Gastroesophageal sphincter (tissue), 3 donors: ENCODE results near the gene PKDCC.
"Not testable (repeated sequence)": the region's sequence is repeated elsewhere in the genome, so short reads cannot be mapped to it uniquely, and the experiment has no call there.

Experiments
- POLR2AphosphoS5 ChIP-seq: sonication (generic); formaldehyde crosslinking; IDR thresholded peaks from one replicate; pipeline ENCODE4 v1.6.1; 2017; ENCODE audit warnings: antibody characterized with exemption
- TF ChIP-seq, protein P1 (sequence below), 4 experiments: fragments of 200-600 bp in 2 of 4; fragments of 450-650 bp in 2 of 4; sonication (generic) in 1 of 4; IDR thresholded peaks; one replicate each; pipeline ENCODE4 v1.5.1; 2017 to 2019; ENCODE audit warnings: antibody characterized with exemption in 4 of 4, mild to moderate bottlenecking in 2 of 4, moderate library complexity in 2 of 4

DNA sequence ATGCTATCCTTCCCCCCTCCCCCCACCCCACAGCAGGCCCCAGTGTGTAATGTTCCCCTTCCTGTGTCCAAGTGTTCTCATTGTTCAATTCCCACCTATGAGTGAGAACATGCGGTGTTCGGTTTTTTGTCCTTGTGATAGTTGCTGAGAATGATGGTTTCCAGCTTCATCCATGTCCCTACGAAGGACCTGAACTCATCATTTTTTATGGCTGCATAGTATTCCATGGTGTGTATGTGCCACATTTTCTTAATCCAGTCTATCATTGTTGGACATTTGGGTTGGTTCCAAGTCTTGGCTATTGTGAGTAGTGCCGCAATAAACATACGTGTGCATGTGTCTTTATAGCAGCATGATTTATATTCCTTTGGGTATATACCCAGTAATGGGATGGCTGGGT, 17.9 kb downstream of the PKDCC start:
- TF ChIP-seq, protein P1, sequence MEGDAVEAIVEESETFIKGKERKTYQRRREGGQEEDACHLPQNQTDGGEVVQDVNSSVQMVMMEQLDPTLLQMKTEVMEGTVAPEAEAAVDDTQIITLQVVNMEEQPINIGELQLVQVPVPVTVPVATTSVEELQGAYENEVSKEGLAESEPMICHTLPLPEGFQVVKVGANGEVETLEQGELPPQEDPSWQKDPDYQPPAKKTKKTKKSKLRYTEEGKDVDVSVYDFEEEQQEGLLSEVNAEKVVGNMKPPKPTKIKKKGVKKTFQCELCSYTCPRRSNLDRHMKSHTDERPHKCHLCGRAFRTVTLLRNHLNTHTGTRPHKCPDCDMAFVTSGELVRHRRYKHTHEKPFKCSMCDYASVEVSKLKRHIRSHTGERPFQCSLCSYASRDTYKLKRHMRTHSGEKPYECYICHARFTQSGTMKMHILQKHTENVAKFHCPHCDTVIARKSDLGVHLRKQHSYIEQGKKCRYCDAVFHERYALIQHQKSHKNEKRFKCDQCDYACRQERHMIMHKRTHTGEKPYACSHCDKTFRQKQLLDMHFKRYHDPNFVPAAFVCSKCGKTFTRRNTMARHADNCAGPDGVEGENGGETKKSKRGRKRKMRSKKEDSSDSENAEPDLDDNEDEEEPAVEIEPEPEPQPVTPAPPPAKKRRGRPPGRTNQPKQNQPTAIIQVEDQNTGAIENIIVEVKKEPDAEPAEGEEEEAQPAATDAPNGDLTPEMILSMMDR (IDR thresholded peaks at IDR 0.05) = not testable (repeated sequence)
- not testable (repeated sequence) for TF ChIP-seq POLR2AphosphoS5
